ENCODE results near the gene CCNF. TPM values are rescaled to one million over a fixed set of nuclear protein-coding genes. Genes with fewer than 3 reads are reported as not detected.
A peak's percentile ranks its signal among the peaks of the same experiment; 100 is the strongest.

Gene CCNF
- total and polyA plus RNA-seq, 11 donors: 0.38 to 6.0 (median 1.6) TPM

DNA sequence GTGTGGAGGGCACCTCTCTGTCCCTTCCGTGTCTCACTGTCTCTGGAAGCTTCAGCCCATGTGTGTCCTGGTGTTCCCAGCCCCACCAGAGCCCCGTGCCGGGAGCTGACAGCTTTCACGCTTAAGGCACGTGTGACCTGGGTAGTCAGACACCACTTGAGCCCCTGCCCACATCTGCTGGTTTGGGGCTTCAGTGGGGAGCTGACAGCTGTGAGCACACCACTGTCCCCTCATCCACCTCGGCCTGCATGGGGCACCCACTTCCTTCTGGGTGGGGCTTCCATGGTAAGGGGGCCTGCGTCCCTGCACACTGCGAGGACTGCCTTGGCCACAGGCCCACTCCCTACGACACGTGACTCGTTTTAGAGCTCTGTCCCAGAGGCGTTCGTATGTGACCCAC is 28.0 kb downstream of the CCNF start:
- Histone ChIP-seq H3K4me1 (peaks cover 0 to 19% (median 10%) of the 10 kb centered on the region in 12 donors), H3K27me3 (no peaks in the 10 kb centered on the region), H3K4me3 (no peak overlapping the region), H3K9me3 (no peaks in the 10 kb centered on the region), H3K27ac (no peak overlapping the region), H3K36me3 (peaks cover 0 to 30% (median 0%) of the 10 kb centered on the region in 9 donors)
- intact Hi-C loops (cut with DNase I): no loop called here
- 58 to 71% (median 68%) methylated on average over 13 of the region's 13 CpGs for WGBS, 4 donors
- TF ChIP-seq, protein P1, sequence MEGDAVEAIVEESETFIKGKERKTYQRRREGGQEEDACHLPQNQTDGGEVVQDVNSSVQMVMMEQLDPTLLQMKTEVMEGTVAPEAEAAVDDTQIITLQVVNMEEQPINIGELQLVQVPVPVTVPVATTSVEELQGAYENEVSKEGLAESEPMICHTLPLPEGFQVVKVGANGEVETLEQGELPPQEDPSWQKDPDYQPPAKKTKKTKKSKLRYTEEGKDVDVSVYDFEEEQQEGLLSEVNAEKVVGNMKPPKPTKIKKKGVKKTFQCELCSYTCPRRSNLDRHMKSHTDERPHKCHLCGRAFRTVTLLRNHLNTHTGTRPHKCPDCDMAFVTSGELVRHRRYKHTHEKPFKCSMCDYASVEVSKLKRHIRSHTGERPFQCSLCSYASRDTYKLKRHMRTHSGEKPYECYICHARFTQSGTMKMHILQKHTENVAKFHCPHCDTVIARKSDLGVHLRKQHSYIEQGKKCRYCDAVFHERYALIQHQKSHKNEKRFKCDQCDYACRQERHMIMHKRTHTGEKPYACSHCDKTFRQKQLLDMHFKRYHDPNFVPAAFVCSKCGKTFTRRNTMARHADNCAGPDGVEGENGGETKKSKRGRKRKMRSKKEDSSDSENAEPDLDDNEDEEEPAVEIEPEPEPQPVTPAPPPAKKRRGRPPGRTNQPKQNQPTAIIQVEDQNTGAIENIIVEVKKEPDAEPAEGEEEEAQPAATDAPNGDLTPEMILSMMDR (IDR thresholded peaks at IDR 0.05): no peak
- no peak for TF ChIP-seq POLR2A (IDR thresholded peaks at IDR 0.05)
- DNase-seq (no peak), ATAC-seq (no peak)

DNA sequence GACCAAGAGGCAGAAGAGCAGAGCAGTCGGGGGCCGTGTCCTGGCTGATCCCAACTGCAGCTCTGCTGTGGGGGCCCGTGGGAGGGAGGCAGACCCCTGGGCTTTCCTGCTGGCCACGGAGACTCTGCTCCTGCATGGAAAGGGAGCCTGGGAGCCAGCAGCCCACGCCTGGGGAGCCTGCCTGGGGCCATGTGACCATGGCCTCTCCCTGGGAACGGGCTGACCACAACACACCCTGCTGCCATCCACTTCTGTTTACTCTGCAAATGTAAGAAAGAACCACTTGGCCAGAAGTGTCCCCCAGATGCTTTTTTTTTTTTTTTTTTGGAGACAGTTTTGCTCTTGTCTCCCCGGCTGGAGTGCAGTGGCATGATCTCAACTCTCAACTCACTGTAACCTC is 28.7 kb downstream of the CCNF start:
- peaks cover 0 to 27% (median 0%) of the 10 kb centered on the region in 9 donors for H3K36me3 ChIP-seq
- H3K4me1 ChIP-seq: peaks cover 0 to 19% (median 10%) of the 10 kb centered on the region in 12 donors
- H3K4me3 ChIP-seq: no peak overlapping the region
- WGBS, 4 donors: 76 to 81% (median 80%) methylated on average over 7 of the region's 7 CpGs
- no peak for DNase-seq
- TF ChIP-seq, protein P1 (IDR thresholded peaks at IDR 0.05): no peak
- no peak for TF ChIP-seq POLR2A (IDR thresholded peaks at IDR 0.05)
- H3K27me3 ChIP-seq: no peaks in the 10 kb centered on the region
- intact Hi-C loops (cut with DNase I): no loop called here
- no peak for ATAC-seq
- no peaks in the 10 kb centered on the region for H3K9me3 ChIP-seq
- no peak overlapping the region for H3K27ac ChIP-seq

DNA sequence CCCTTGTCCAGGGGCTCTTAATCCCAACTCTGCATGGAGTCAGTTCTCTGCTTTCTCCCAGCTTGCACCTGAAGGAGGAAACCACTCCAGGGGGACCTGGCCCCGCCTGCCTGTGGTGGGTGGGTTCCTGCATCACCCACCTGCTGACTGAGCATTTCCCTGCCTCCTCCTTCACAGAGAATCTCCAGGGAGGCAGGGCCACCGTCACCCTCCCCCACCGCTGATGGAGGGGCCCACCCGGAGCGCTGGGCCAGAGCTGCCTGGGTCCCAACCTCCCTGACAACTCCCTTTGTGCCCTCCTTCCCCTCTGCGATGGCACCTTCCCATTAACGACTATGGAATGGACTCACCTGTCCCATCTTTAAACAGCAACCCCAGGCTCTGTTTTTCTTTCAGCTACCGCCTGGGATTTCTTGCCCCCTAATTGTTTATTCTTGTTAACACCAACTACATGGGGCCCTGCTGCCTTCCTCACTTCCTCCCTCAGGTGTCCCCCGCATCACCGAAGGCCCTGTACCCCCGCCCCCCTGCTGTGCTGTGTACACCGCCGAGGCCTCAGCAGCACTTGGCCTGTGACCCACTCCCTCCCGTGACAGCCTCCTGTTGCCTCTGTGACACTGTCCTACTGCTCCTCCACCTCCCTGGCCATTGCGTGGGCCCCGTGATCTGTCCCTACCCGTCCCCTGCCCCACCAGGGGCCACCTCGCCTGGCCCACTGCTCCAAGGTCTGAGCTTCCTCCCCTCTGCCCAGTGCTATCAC is 29.8 kb downstream of the CCNF start:
- peak overlapping the region; percentile 44 to 74 (median 60) for H3K4me3 ChIP-seq
- peaks cover 0 to 16% (median 0%) of the 10 kb centered on the region in 9 donors for H3K36me3 ChIP-seq
- H3K27me3 ChIP-seq: no peaks in the 10 kb centered on the region
- intact Hi-C loops (cut with DNase I): loop anchor here in 1 of 10 donors (1.0 kb wide), 1 partner anchor 17 kb away; no protein-coding TSS in a partner anchor
- DNase-seq: no peak
- TF ChIP-seq, protein P1 (IDR thresholded peaks at IDR 0.05): no peak
- no peak for TF ChIP-seq POLR2A (IDR thresholded peaks at IDR 0.05)
- H3K27ac ChIP-seq: peak overlapping the region in 8 of 12 donors; percentile 3 to 68 (median 55)
- 27 to 31% (median 29%) methylated on average over 17 to 18 of the region's 18 CpGs for WGBS, 4 donors
- H3K4me1 ChIP-seq: peaks cover 0 to 19% (median 10%) of the 10 kb centered on the region in 12 donors
- peak in 1 of 4 donors; percentile 15 for ATAC-seq
- H3K9me3 ChIP-seq: no peaks in the 10 kb centered on the region

DNA sequence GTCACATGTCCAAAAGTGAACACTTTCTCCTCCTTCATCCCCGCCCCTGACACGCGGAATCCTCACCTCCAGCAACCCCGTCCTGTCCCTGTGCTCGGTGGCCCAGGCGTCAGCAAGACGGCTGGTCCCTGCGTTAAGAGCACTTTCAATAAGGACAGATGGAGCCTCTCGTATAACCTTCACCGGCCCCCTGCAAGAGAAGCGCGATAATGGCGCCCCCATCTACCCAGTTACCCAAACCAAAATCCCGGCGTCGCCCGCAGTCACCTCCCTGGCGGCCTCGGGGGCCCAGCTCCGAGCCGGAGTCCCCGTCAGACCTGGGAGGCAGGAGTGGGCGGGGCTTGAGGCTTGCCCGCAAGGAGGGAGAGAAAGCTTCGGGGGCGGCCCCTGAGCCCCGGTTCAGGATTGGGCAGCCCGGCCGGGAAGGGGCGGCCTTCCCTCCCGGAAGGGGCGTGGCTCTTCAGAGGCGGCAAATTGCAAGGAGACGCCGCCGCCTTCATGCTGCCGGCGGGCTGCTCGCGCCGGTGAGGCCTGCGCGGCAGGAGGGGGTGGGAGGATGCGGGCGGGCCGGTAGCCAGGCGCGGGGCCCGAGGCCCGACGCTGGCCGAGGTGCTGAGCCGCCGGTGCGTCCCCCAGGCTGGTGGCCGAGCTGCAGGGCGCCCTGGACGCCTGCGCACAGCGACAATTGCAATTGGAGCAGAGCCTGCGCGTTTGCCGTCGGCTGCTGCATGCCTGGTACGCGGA is 30.6 kb downstream of the CCNF start, which contains the start of gene TEDC2:
TEDC2 (plus strand) TSS at position 463 of the 744 bp plus-strand sequence; CDS start at position 499, 36 bp downstream.
- intact Hi-C loops (cut with DNase I): loop anchor here in 1 of 10 donors (1.0 kb wide), 1 partner anchor 16 kb away; no protein-coding TSS in a partner anchor
- H3K27me3 ChIP-seq: no peaks in the 10 kb centered on the region
- WGBS, 4 donors: 0 to 1% (median 1%) methylated on average over 40 to 66 of the region's 66 CpGs
- peak within 1 kb of the TSS in 8 of 12 donors; percentile 3 to 68 (median 55) for H3K27ac ChIP-seq
- H3K4me1 ChIP-seq: peaks cover 0 to 19% (median 10%) of the 10 kb centered on the region in 12 donors
- no peak for TF ChIP-seq POLR2A (IDR thresholded peaks at IDR 0.05)
- TF ChIP-seq, protein P1 (IDR thresholded peaks at IDR 0.05): no peak
- H3K36me3 ChIP-seq: peaks cover 0 to 11% (median 0%) of the 10 kb centered on the region in 9 donors
- peak within 1 kb of the TSS; percentile 44 to 74 (median 60) for H3K4me3 ChIP-seq
- ATAC-seq (peak; percentile 98 to 100 (median 98)), DNase-seq (peak; percentile 96 to 98 (median 98))
- H3K9me3 ChIP-seq: no peaks in the 10 kb centered on the region

All from heart left ventricle (tissue), 16 donors.